IMR-90 (cell line): ENCODE measurements around the gene BRD3. TPM values are rescaled to one million over a fixed set of nuclear protein-coding genes. Genes with fewer than 3 reads are reported as not detected.

Experiments
- ATAC-seq: fragments of 200-7000 bp; cut with Tn5 transposase; 2 replicates; pipeline ENCODE4 v1.9.1; 2020; ENCODE audit warnings: low read depth, mild to moderate bottlenecking, moderate library complexity
- BruUV-seq: library from RNA; stranded (reverse); fragments of 400-500 nt; replicated peaks from 2 replicates; lab custom pipeline; 2021; lab: Mats Ljungman, UMichigan
- CTCF ChIA-PET: fragments of 300-600 bp; formaldehyde crosslinking; extraction: SDS; loops from one replicate; lab custom pipeline; 2021; ENCODE audit warnings: antibody characterized with exemption; lab: Yijun Ruan, JAX
- POLR2A ChIA-PET: fragments of 300-600 bp; sonication (Branson Sonifier 250); formaldehyde crosslinking; loops from one replicate; lab custom pipeline; 2022; ENCODE audit warnings: antibody characterized with exemption; ENCODE audit not compliant: unreplicated experiment; lab: Charles Lee
- DNase-seq: peaks from one replicate; pipeline ENCODE4 v3.0.0; 2013
- H2AFZ ChIP-seq: replicated peaks from 2 replicates; pipeline ENCODE3; 2013; ENCODE audit warnings: low read length, mild to moderate bottlenecking; ENCODE audit not compliant: poor library complexity
- H2AK5ac ChIP-seq: 2 replicates; pipeline ENCODE4 v1.6.1; 2013; ENCODE audit warnings: low read depth, low read length, inconsistent platforms
- H2AK9ac ChIP-seq: replicated peaks from 2 replicates; pipeline ENCODE3; 2013; ENCODE audit warnings: mild to moderate bottlenecking, low read depth, low read length, moderate library complexity; ENCODE audit not compliant: poor library complexity
- H2BK120ac ChIP-seq: 2 replicates; pipeline ENCODE4 v1.6.1; 2013; ENCODE audit warnings: low read depth, low read length, inconsistent platforms
- H2BK15ac ChIP-seq: 3 replicates; pipeline ENCODE4 v1.6.1; 2013; ENCODE audit warnings: low read depth, low read length, inconsistent platforms
- H2BK20ac ChIP-seq: 2 replicates; pipeline ENCODE4 v1.6.1; 2013; ENCODE audit warnings: low read depth, mild to moderate bottlenecking, inconsistent platforms, low read length, moderate library complexity
- H2BK5ac ChIP-seq: 2 replicates; pipeline ENCODE4 v1.6.1; 2013; ENCODE audit warnings: mild to moderate bottlenecking, low read depth, low read length, inconsistent platforms; ENCODE audit not compliant: poor library complexity, severe bottlenecking
- H3K14ac ChIP-seq: replicated peaks from 2 replicates; pipeline ENCODE4 v1.6.1; 2013; ENCODE audit warnings: low read depth, low read length, inconsistent platforms
- H3K18ac ChIP-seq: 2 replicates; pipeline ENCODE4 v1.6.1; 2013; ENCODE audit warnings: low read depth, low read length, control low read depth
- H3K23ac ChIP-seq: 2 replicates; pipeline ENCODE4 v1.6.1; 2013; ENCODE audit warnings: low read depth, low read length, inconsistent platforms
- H3K27ac ChIP-seq: 2 replicates; pipeline ENCODE4 v1.5.1; 2013; ENCODE audit warnings: mild to moderate bottlenecking, control low read depth, low read length; ENCODE audit not compliant: insufficient read depth
- H3K27me3 ChIP-seq: 2 replicates; pipeline ENCODE4 v1.6.1; 2013; ENCODE audit warnings: low read length; ENCODE audit not compliant: control insufficient read depth, insufficient read depth
- H3K36me3 ChIP-seq: 2 replicates; pipeline ENCODE4 v1.6.1; 2013; ENCODE audit warnings: low read length, mixed read lengths; ENCODE audit not compliant: control insufficient read depth, insufficient read depth
- H3K4ac ChIP-seq: 2 replicates; pipeline ENCODE4 v1.6.1; 2013; ENCODE audit warnings: low read depth, low read length, inconsistent platforms
- H3K4me1 ChIP-seq: 2 replicates; pipeline ENCODE4 v1.6.1; 2013; ENCODE audit warnings: low read length, mixed read lengths; ENCODE audit not compliant: control insufficient read depth, insufficient read depth
- H3K4me2 ChIP-seq: 2 replicates; pipeline ENCODE4 v1.6.1; 2013; ENCODE audit warnings: low read depth, mild to moderate bottlenecking, control low read depth, low read length, moderate library complexity
- H3K4me3 ChIP-seq: 2 replicates; pipeline ENCODE4 v1.5.1; 2013; ENCODE audit warnings: low read depth, mild to moderate bottlenecking, control low read depth, low read length, moderate library complexity; ENCODE audit not compliant: insufficient read depth
- H3K56ac ChIP-seq: 2 replicates; pipeline ENCODE4 v1.6.1; 2013; ENCODE audit warnings: low read length, inconsistent platforms; ENCODE audit not compliant: insufficient read depth; ENCODE audit errors: extremely low read depth
- H3K79me1 ChIP-seq, 2 experiments: 2 replicates each; pipeline ENCODE4 v1.6.1; 2013; ENCODE audit warnings: low read length in 2 of 2, inconsistent platforms in 1 of 2, low read depth in 1 of 2
- H3K9ac ChIP-seq: 2 replicates; pipeline ENCODE4 v1.6.1; 2013; ENCODE audit warnings: low read depth, low read length, control low read depth
- H3K9me1 ChIP-seq: 2 replicates; pipeline ENCODE4 v1.6.1; 2013; ENCODE audit warnings: low read length, inconsistent platforms; ENCODE audit not compliant: insufficient read depth
- H3K9me3 ChIP-seq: 2 replicates; pipeline ENCODE4 v1.6.1; 2013; ENCODE audit warnings: low read length; ENCODE audit not compliant: control insufficient read depth, insufficient read depth
- H4K20me1 ChIP-seq: 2 replicates; pipeline ENCODE4 v1.6.1; 2013; ENCODE audit warnings: low read length, inconsistent platforms; ENCODE audit not compliant: insufficient read depth
- H4K5ac ChIP-seq: 2 replicates; pipeline ENCODE4 v1.6.1; 2013; ENCODE audit warnings: mild to moderate bottlenecking, low read depth, low read length, control low read depth
- H4K8ac ChIP-seq, 2 experiments: 2 replicates each; pipeline ENCODE4 v1.6.1; 2013; ENCODE audit warnings: low read depth in 2 of 2, low read length in 2 of 2, control low read depth in 1 of 2, inconsistent platforms in 1 of 2
- H4K91ac ChIP-seq: 2 replicates; pipeline ENCODE4 v1.6.1; 2013; ENCODE audit warnings: low read depth, low read length, inconsistent platforms; ENCODE audit not compliant: insufficient read depth
- BHLHE40 ChIP-seq: fragments of 150-350 bp; IDR thresholded peaks from 2 replicates; pipeline ENCODE4 v1.6.1; 2016; ENCODE audit warnings: mild to moderate bottlenecking, low read depth, low read length
- CTCF ChIP-seq: conservative IDR thresholded peaks from 2 replicates; pipeline ENCODE4 v1.5.1; 2012; ENCODE audit warnings: mild to moderate bottlenecking, low read depth, low read length, improper control_type of control experiment
- FOS ChIP-seq: fragments of 150-350 bp; IDR thresholded peaks from 2 replicates; pipeline ENCODE4 v1.6.1; 2016; ENCODE audit warnings: low read depth, low read length
- MAFK ChIP-seq: IDR thresholded peaks from 2 replicates; pipeline ENCODE4 v1.6.1; 2012; ENCODE audit warnings: low read depth, low read length, improper control_type of control experiment
- POLR2A ChIP-seq: IDR thresholded peaks from 2 replicates; pipeline ENCODE4 v1.6.1; 2012; ENCODE audit warnings: mild to moderate bottlenecking, low read depth, low read length
- RCOR1 ChIP-seq: IDR thresholded peaks from 2 replicates; pipeline ENCODE4 v1.6.1; 2012; ENCODE audit warnings: mild to moderate bottlenecking, low read length, improper control_type of control experiment; ENCODE audit not compliant: insufficient replicate concordance
- RFX5 ChIP-seq: IDR thresholded peaks from 2 replicates; pipeline ENCODE4 v1.8.0; 2012; ENCODE audit warnings: low read depth, mild to moderate bottlenecking, low read length, moderate library complexity
- SMC3 ChIP-seq: fragments of 150-350 bp; IDR thresholded peaks from 2 replicates; pipeline ENCODE4 v1.6.1; 2016; ENCODE audit warnings: low read depth, mild to moderate bottlenecking, antibody characterized with exemption, low read length, moderate library complexity
- USF2 ChIP-seq: fragments of 150-350 bp; IDR thresholded peaks from 2 replicates; pipeline ENCODE4 v1.6.1; 2017; ENCODE audit warnings: mild to moderate bottlenecking, antibody characterized with exemption, low read length, low read depth
- WGBS, 2 experiments: methylation state at CpG; one replicate each; pipeline versions ENCODE4 v1.1.5 to v1.1.7; 2013; ENCODE audit warnings: missing lambda C conversion rate in 2 of 2; ENCODE audit not compliant: insufficient read length in 1 of 2; ENCODE audit errors: extremely low coverage in 2 of 2; 5-methylcytosine and 5-hydroxymethylcytosine counted together
- dilution Hi-C: fragments of 300-500 bp; cut with HindIII; formaldehyde crosslinking; loops from one replicate; pipeline ENCODE4 v1.14.3; 2018; ENCODE audit warnings: low sequenced_read_pairs; ENCODE audit not compliant: unreplicated experiment
- in situ Hi-C: fragments of 300-500 bp; cut with MboI; formaldehyde crosslinking; loops from 3 replicates; pipeline ENCODE4 v1.14.3; 2019; ENCODE audit warnings: low sequenced_read_pairs, inconsistent platforms, mixed read lengths
- intact Hi-C: fragments of 100-400 bp; cut with micrococcal nuclease; formaldehyde crosslinking; loops from 2 replicates; pipeline ENCODE4 v1.10.0; 2022
- polyA plus RNA-seq, 3 experiments: library from polyadenylated mRNA; depleted of rRNA; stranded (reverse); fragments of >200 nt; gene quantifications; 2 replicates each; pipeline ENCODE4 v1.2.3, GENCODE V29; 2012; ENCODE audit warnings: low replicate concordance in 1 of 3
- total RNA-seq: library from RNA; depleted of rRNA; stranded (reverse); fragments of >200 nt; gene quantifications from 2 replicates; pipeline ENCODE4 v1.2.3, GENCODE V29; 2012

Gene BRD3
- total and polyA plus RNA-seq, 2 of the 4 experiments (the other 2 are of a cell fraction), result 2.2 to 7.1 TPM

- Histone ChIP-seq H2BK5ac (no peak overlapping the region), H2BK20ac (no peak overlapping the region), H3K56ac (no peak overlapping the region), H4K8ac (no peak overlapping the region), H2AFZ (no peak overlapping the region), H3K9ac (no peak overlapping the region), H3K36me3 (peaks cover 3% of the 10 kb centered on the region; the same call in 1 of the 2 replicates), H3K4ac (no peak overlapping the region), H4K91ac (no peak overlapping the region), H3K9me1 (peaks cover 19% of the 10 kb centered on the region; the same call in 1 of the 2 replicates), H3K14ac (no peak overlapping the region), H2BK15ac (no peak overlapping the region), H3K79me1 (peaks cover 35 to 98% of the 10 kb centered on the region in 2 experiments), H3K23ac (no peak overlapping the region), H2AK9ac (no peak overlapping the region), H3K27ac (no peak overlapping the region), H3K27me3 (no peaks in the 10 kb centered on the region), H3K9me3 (no peaks in the 10 kb centered on the region), H3K4me2 (no peak overlapping the region), H4K20me1 (peaks cover 99% of the 10 kb centered on the region), H2BK120ac (no peak overlapping the region), H3K4me1 (peaks cover 18% of the 10 kb centered on the region), H3K18ac (no peak overlapping the region), H4K5ac (no peak overlapping the region), H2AK5ac (no peak overlapping the region), H3K4me3 (no peak overlapping the region)
- DNase-seq (no peak), ATAC-seq (no peak)
- TF ChIP-seq RFX5, result no peak
- no peak for TF ChIP-seq SMC3
- TF ChIP-seq BHLHE40, result no peak
- TF ChIP-seq USF2, result no peak
- no peak for TF ChIP-seq FOS
- TF ChIP-seq MAFK, result no peak
- no peak for TF ChIP-seq RCOR1
- TF ChIP-seq CTCF, result no peak
- no peak for TF ChIP-seq POLR2A
- WGBS, 2 experiments, result 94% methylated on average over 2 of the region's 4 CpGs; no CpG with 5 or more reads in 1 of the 2 experiments
- in situ Hi-C loops (no loop called here), intact Hi-C loops (loop anchor here (10.0 kb wide), 2 partner anchors 264 to 384 kb away; partner anchors contain the start of gene RXRA), dilution Hi-C loops (no loop called here)
- POLR2A ChIA-PET, result no interaction called here
- no TSS peak for BruUV-seq
- CTCF ChIA-PET, result no interaction called here
Observed at GRCh38 chr9:134061019-134061687, 6.7 kb downstream of the BRD3 start.
